GM18505 (cell line): ENCODE measurements around the gene NDUFA5.
"Not testable (repeated sequence)": the region's sequence is repeated elsewhere in the genome, so short reads cannot be mapped to it uniquely, and the experiment has no call there.

ENCODE experiments used
- ATAC-seq: cut with Tn5 transposase; IDR thresholded peaks from one replicate; pipeline ENCODE4 v1.9.1; 2021; ENCODE audit not compliant: unreplicated experiment
- POLR2A ChIP-seq: IDR thresholded peaks from 4 replicates; pipeline ENCODE4 v1.6.1; 2011; ENCODE audit warnings: borderline replicate concordance; ENCODE audit not compliant: insufficient read depth, insufficient read length; ENCODE audit errors: extremely low read depth

The NDUFA5 gene

DNA sequence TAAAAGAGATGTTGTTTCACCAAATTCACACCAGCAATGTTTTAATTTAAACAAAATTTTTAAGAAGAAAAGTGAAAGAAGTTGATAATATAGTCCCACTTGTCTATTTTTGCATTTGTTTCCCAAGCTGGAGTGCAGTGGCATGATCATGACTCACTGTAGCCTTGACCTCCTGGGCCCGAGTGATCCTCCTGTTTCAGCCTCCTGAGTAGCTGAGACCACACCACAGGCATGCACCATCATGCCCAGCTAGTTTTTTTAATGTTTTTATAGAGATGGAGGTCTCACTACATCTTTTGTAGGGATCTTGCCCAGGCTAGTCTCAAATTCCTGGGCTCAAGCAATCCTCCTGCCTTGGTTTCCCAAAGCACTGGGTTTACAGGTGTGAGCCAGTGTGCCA lies 14.1 kb upstream of the NDUFA5 start:
- no peak for TF ChIP-seq POLR2A
- ATAC-seq = no peak

DNA sequence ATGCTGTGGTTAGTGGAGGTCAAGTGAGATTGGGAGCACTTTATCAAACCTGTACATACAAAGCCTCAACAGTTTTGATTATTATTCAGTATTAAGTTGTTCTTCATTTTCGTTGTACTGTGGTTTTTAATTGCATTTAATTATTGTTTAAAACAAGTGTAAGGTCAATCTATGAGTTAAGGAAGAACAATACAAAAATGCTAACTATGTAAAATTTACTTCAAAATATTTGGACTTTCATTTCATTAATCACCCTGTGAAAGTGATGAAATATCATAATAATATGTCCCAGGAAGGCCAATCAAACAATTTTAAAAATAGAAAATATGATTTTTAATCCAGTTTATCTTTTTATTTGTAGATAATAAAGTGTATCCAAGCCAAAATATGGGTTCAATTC lies 13.6 kb upstream of the NDUFA5 start:
- ATAC-seq = no peak
- TF ChIP-seq POLR2A = no peak

DNA sequence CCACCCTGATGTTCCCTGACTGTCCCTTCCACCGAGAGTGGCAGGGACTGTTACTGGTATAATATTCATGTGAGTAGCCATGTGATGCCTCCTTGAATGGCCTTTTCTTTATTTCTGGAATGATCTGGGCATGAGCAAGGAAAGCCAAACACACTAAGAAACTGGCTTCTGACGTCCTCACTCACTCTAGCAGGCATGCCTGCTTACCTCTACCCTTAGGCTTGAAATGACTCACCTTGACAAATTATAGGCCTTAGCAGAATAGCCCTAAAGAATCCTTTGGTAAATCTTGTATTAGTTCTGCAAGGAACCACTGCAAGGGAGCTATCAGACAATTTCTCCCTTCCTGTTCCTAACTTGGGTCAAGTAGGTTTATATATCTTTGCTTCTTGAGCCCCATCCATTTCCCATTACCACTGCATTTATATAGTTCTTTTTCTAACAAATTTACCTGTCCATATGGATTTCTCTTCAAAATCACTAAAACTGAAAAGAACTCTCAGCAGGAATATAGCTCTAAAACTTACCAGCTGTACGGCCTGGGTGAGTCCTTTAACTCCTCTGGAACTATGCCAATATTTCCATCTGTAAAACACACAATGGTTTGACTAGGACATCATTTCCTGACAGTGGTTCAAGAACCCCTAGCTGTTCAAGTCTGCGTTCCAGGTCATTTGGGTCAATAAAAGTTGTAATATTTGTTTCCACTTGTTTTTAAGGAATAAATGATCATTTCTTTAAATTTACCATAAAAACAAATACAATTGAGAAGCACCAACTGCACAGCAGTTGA lies 13.0 kb upstream of the NDUFA5 start:
- TF ChIP-seq POLR2A = no peak
- ATAC-seq = no peak

DNA sequence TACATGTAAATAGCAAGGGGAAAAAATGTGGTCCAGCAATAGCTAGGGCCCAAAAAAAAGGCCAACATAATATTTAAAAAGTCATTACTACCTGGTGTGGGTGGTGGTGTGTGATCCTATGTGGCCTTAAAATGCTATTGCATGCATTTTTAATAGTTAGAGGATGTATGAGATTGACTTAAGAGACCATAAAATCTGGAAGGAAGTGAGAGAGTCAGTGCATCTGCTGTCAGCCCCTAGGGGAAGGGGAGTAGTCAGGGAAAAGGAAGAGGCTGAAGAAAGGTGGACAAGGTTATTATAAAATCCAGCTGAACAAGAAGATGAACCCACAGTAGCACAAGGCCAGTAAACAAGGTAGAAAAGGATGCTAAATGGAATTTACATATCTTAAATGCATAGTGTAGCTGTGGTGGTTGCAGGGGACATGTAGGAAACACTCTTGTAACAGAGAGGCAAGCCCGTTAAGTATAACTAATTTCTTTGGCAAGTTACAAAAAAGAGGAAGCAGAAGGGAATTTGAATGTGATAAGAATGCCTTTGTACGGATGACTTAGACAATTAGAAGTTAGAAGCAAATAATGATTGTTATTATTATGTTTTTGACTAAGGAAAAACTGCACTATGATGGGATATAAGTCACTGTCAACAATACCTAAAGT lies 11.9 kb upstream of the NDUFA5 start:
- ATAC-seq = no peak
- no peak for TF ChIP-seq POLR2A

DNA sequence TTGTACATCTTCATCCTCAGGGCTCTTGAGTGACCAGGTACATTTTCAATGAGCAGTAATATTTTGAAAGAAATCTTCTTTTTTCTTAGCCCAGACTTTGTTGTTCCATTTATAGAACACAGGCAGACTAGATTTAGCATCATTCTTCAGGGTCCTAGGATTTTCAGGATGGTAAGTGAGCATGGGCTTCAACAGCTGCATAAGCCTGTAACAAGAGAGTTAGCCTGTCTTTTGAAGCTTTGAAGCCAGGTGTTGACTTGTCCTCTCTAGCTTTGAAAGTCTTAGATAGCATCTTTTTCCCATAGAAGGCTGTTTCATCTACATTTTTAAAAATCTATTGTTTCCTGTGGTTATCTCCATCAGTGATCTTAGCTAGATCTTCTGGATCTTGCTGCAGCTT lies 4.5 kb upstream of the NDUFA5 start:
- no peak for ATAC-seq
- TF ChIP-seq POLR2A = no peak

DNA sequence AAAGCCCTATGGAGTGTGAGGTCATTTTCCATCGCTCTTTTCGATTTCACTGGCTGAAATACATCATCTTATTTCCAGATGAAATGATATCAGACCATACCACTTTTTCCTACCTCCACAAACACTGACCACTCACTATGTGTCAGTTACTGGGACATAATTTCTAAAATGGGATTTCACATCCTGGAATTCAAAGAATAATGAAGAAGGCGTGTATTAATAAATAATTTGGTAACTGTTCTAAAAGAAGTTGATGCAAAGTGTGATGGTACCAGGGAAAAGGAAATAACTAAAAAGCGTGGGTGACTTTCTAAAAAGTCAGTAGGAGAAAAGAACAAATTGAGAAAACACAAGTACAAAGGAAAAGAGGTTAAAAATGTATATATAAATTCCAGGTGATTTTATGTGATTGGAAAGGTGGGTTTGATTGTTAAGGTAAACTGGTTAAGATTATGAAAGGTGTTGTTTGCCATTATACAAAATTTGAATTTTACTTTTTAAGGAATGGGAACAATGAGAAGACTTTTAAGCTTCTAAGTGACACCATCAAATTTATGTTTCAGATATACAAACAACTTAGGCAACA lies 764 bp upstream of the NDUFA5 start:
- ATAC-seq = no peak
- TF ChIP-seq POLR2A = no peak

DNA sequence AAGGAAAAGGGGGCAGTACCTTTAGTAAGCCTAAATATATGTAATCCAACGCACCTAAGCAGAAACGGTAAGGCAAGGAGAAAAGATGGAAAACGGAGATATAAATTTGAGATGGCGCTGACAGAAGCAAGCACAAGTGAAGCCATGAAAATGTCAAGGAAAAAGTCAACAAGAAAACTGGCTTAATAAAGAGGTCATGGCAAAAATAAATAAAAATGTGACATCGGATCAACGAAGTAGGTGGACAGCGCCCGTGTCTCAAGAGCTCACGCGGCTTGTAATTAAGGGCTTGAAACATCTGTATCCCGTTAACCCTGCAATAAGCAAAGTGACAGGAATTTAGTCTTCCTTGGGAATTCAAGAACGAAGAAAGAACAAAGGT lies 611 bp downstream of the NDUFA5 start:
- TF ChIP-seq POLR2A = no peak
- ATAC-seq = no peak

DNA sequence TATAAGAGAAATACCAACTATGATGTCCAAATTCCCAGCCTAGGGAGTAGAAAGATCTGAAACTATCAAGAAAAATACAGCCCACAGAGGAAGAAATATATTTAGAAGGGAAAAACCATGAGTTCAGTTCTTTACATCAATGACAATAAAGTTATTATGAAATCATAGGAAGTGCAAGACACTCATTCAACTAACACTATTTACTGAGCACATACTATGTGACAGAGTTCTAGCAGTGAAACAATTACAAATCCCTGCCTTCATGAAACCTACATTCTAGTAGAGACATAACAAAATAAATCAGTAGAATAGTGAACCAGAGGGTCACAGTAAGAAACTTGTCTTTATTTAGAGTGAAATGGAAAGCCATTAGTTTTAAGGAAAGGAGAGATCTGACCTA lies 2.1 kb downstream of the NDUFA5 start:
- ATAC-seq = no peak

DNA sequence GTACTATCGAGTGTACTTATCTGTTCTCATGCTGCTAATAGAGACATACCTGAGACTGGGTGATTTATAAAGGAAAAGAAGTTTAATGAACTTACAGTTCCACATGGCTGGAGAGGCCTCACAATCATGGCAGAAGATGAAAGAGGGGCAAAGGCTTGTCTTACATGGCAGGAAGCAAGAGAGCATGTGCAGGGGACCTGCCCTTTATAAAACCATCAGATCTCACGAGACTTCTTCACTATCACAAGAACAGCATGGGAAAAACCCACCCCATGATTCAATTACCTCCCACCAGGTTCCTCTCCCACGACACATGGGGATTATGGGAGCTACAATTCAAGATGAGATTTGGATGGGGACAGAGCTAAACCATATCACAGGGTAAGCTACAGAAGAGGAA lies 4.5 kb downstream of the NDUFA5 start:
- ATAC-seq = no peak
- TF ChIP-seq POLR2A = no peak

More for the DNA sequence above, 2.1 kb downstream of the NDUFA5 start:
- no peak for TF ChIP-seq POLR2A

DNA sequence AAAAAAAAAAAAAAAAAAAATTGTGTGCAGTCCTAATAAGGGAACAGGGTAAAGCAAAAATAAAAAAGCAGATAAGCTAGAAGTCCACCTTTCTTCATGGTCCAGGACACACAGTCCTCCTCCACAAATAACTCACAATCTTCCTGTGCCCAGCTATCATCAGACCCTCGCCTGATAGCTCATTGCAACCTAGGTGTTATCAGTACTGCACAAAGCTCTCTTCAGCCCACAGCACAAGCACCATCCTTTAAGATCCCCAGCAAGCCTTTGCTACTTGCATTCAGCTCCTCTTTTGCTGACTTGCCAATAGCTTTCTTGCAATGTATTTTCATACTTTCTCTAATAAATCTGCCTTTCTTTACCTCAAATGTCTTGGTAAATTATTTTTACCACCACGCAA lies 5.0 kb downstream of the NDUFA5 start:
- TF ChIP-seq POLR2A = no peak
- no peak for ATAC-seq

DNA sequence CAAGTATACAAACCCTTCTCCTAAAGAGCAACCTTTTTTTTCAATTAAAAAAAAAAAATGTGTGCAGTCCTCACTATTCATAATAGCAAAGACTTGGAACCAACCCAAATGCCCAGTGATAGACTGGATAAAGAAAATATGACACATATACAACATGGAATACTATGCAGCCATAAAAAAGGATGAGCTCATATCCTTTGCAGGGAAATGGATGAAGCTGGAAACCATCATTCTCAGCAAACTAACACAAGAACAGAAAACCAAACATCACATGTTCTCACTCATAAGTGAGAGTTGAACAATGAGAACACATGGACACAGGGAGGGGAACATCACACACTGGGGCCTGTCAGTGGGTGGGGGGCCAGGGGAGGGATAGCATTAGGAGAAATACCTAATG lies 5.5 kb downstream of the NDUFA5 start:
- not testable (repeated sequence) for ATAC-seq

DNA sequence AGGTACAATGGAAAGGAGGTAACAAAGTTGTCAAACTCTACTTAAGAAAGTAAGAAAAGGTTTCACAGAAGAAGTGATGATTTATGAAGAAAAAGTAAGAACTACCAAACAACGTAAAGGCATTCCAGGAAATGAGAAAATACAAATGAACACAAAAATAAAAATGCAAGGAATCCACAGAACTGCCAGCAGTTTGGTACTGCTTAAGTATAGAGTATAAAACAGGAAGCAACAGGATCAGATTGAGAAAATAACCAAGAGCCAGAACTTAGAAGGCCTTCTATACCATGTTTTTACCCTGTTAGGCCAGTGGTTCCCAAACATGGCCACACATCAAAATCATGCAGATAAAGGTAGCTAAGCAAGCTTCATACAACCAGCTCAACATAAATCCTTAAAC lies 9.2 kb downstream of the NDUFA5 start:
- ATAC-seq = no peak
- TF ChIP-seq POLR2A = no peak

DNA sequence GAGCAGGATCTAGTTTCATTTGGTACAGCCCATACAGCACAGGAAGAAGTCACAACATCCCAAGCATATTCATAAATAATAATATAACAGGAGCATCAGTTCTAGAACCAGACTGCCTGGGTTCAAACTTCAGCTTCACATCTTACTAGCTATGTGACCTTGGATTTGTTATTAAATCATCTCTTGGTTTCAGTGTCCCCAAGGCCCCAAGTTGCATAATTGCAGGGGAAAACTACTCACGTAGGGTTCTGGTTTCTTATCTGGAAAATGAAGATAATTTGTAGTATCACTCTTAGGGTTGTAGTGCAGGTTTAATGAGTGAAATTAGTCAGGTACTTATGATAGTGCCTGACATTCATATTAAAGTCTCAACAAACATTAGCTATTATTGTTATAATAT lies 17.7 kb downstream of the NDUFA5 start:
- no peak for TF ChIP-seq POLR2A
- ATAC-seq = no peak

DNA sequence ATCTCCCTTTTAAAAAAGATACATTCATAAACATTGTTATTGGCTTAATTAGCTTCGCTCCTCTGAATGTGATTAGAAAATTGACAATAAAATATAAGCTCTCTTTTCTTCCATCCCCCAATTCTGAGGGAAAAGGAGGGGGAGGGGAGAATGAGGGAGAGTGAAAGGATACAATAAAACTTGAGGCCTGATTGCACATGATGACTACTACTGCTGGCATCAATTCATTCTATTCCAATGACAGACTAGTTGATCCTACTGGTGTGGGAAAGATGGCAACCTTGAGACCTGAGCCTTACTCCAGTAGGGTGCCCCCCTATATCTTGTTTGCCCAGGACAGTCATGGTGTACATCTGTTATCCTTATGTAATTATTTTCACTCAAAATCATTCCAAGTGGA lies 18.7 kb downstream of the NDUFA5 start:
- TF ChIP-seq POLR2A = no peak
- no peak for ATAC-seq
